HG02970 (cell line): ENCODE data around the gene MAPKAPK2.

Experiments used
- ATAC-seq: cut with Tn5 transposase; IDR thresholded peaks from one replicate; pipeline ENCODE4 v1.9.1; 2021; ENCODE audit warnings: mild to moderate bottlenecking, moderate library complexity, moderate number of reproducible peaks; ENCODE audit not compliant: unreplicated experiment, low FRiP score

Gene MAPKAPK2

DNA sequence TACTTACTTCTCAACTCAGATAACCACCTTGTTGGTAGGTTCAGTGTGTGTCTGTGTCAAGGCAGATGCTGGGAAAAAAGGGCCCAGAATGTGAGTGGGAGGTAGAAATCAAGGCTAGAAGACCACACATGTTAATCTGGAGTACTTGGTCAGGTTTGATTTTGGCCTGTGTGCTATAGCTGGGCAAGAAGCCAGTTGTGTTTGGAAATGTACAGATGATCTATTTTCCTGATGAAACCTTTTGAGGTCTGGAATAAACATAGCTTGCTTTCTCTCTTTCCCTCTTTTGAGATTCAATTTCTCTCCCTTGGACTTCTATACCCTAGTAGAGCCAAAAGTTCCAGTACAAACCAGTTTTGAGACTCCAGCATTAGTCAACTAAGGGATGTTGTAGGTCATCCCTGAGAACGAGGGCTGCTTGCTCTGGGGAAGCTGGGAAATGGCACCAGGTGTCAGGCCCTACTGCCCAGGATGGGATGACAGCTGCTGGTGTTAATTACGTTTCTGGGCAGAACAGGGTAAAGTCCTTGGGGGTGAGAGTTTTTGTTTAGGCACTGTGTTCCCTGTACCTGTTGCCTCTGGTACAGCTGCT, 15.8 kb downstream of the MAPKAPK2 start:
- no peak for ATAC-seq

DNA sequence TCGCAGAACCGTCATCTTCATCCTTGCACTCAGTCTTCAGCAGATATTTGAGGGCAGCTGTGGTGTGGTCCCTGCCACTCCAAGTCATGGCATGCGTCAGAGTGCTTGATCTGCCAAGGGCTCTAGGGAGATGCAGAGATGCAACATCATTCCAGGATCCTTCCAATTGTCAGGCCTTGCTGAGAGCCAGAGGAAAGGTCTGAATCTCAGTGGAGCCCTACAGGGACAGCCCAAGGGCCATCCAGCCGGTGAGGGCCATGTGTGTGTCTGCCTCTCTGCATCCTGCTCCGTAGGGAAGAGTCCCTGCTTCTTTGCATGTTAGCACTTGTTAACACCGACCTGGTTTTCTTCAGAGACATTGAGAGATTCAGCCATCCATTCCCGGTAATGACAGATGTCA, 17.6 kb downstream of the MAPKAPK2 start:
- no peak for ATAC-seq

DNA sequence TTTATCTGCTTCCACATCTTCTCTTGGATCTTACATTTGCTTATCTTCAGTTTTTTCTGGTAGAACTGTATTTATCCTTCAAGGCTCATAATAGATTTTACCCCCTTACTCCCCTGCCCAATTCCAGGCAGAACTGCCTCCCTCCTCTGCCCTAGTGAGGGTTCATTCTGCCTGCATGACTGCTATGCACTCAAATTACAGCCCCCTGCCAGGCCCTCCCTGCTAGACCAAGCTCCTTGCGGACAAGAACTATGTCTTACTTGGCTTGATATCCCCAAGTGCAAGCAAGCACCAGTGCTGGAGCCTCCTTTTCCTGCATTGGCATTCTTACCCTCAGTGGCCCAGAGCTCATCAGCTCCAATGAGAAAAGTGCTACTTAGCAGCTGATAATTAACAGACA, 18.1 kb downstream of the MAPKAPK2 start:
- no peak for ATAC-seq

DNA sequence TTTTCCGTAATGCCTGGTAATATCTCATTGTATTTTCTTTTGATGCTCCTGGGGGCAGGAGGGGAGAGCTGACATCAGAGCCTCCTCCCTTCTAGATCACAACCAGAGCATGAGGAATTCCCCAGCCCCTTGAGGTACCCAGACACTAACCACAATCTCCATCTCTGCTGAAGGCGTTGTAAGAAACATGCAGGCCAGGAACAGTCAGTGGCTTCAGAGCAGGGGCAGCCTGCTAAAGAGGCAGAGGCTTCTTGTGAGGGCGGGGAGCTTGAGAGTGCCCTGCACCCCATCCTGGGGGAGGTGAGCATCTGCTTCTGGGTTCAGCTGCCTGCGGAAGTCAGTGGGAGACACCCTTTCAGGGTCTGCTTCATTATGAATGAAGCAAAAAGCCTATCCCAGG, 19.0 kb downstream of the MAPKAPK2 start:
- ATAC-seq, result no peak

DNA sequence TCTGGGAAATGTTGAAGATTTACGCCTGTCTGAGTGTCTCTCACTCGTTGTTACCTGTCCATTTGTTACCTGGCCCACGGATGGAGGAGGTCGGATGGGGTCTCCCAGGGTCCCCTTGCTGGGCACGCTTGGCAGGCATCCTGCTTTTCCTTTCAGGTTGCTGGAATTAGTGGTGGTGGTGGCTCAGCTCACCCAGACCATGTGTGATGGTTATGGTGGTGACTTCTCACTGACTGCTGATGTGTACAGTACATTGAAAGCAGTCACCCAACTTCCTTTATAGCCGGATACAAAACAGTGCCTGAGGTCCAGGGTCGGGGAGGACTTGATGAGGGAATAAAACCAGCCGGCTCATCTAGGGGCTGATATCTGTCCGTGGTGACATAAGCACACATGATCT, 19.5 kb downstream of the MAPKAPK2 start:
- no peak for ATAC-seq

DNA sequence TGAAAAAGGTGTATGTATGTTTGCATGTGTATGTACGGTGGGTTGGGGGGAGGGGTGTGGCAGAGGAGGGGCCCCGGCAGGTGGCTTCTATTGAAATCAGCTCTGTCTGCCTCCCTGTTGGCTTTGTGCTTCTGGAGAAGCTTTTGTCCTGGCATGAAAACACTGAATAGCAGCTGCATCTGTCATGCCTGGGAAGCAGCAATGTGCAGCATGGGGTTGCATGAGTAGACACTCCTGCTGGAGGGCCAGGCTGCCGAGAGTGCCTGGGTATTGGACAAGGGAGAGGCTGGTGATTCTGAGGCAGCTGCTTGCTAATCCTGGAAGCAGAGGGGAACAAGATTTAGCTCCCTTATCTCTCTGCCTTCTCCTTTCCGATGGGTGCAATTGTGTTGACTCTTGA, 20.5 kb downstream of the MAPKAPK2 start:
- no peak for ATAC-seq

DNA sequence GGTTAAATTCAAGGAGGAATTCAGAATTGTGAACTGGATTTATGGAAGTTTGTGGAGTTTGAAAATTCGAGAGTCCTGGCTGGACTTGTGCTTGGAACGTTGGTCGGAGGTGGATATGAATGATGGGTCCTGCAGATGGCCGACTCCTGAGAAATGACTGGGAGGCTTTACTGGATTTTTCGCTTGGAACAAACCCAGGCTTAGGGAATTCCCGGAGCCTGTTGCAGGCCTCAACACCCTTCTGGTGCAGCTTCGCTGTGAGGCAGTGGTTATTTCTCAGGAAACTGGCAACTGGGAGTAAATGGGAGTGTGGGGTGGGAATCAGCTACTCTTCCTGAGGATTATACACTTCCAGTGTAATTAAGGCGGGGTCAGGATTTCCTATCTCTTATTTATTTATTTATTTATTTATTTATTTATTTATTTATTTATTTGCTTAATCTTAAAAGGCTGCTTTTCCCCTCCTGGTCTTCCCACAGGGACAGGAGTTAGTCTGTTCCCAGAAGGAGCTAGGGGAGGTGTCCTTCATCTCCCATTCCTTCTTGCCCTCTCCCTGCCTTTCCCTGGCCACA, 21.1 kb downstream of the MAPKAPK2 start:
- no peak for ATAC-seq

DNA sequence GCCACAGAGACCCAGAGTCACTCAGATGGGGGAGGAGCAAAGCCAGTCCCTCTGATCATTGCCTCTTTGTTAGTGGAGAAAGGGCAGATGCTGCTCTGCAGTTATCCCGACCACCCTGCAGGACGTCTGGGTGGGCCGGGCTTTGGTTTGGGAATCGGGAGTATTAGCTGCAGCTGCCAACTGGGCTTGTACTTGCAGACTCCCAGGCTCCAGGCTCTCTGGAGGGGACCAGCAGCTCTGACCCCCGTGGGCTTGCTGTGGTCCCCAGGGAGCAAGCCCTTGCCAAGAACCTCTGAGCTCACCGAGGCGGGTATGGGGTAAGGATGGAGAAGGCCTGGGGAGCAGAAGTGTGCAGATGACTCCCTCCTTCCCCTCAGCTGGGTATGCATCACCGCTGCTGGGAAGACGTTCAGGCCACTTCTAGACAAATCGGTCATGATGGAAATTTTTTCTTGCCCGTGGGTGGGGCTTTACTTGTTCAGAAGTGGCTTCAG, 21.6 kb downstream of the MAPKAPK2 start:
- no peak for ATAC-seq

DNA sequence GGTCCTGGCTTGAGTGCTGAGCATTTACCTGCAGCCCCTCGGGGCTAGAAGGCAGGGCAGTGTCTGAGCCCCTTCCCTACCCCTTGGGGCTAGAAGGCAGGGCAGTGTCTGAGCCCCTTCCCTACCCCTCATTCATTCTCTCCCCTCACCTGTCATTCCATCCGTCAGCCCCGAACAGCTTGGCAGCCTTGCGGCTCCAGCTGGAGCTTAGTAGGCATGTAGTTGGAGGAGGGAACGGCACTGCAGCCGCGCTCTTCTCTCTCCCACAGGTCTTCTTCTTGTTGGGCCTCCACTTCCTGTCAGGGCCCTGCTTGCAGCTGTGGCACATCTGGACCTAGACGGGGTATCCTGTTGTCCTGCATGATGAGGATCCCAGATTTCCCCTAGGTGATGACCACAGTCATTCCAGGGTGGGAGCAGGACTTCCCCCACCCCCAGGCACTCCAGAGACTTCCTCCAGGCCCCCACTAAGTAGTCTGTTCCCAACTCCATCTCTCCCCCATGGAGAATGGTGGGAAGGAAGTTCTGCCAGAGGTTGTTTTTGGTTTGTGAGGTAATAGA, 22.2 kb downstream of the MAPKAPK2 start:
- ATAC-seq, result no peak

DNA sequence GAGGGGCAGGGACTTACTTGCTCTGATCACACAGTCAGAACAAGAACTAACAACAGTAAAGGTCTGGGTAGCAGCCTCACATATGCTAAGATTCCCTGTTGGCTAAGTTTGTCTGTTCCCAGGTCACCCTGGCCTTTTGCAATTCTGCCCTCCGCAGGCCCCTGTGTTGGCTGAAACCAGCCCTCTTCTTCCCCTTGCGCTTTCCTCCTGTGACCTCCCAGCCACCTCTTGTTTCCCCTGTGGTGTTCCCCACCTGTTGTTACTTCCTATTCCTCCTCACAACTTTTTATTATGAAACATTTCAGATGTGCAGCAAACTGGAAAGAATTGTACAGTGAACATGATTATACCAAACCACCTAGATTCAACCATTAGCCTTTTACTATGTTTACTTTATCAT, 23.4 kb downstream of the MAPKAPK2 start:
- no peak for ATAC-seq

DNA sequence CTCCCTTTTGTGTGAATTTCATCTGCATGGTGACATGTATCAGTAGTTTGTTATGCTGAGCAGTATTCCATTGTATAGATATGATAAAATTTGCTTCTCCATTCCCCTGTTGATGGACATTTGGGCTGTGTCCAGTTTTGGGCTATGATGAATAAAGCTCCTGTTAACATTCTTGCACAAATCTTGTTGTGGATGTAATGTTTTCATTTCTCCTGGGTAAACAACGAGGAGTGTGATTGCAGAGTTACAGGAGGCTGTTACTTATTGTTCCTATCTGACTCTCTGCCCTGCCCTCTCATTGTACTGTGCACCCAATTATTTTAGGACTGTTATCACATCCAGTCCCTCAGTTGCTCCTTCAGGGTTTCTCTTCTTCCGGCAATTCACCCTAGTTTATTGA, 24.2 kb downstream of the MAPKAPK2 start:
- ATAC-seq, result no peak

DNA sequence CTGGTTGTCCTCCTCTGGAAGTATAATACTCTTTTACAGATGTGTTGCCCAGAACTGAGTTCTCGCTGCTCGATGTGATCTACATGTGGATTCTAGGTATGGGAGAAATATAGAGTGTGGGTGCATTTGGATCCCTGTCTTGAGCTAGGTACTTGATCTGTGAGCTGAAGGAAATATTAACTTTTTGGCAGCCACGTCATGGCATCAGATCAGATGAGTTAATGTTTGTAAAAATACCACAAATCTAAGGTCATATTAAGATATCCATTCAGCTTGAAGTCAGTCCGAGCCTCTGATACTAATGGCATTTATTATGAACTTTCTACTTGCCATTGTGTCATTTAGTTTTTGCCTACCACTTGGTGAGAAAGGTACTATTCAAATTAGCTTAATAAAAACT, 24.6 kb downstream of the MAPKAPK2 start:
- ATAC-seq, result no peak

DNA sequence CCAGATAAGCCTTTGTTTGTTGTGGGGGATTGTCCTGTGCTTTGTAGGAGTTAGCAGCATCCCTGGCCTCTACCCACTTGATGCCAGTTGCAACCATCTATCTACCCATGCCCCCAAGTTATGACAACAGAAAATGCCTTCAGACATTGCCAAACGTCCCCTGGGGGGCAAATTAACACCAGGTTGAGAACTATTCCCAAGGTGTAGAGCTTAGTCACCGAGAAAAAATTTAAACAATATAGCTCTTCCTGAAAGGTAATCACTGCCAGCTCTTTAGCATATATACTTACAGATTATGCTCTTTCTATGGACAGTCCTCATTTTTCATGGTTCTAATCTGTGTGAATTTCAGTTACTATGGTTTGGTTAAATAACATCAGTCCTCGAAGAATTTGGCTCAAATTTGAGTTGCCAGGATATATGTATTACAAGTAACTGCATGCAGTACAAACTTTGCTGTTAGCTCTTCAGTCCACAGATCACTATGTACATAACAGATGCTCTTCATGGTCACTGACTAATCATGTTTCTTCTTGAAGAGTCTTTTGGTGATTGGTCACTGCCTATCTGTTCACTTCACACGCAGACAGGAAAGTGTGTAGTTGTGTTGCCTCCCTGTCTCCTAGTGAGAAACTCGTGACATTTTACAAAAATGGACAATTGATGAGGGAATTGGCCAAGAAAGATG, 25.2 kb downstream of the MAPKAPK2 start:
- ATAC-seq, result no peak

DNA sequence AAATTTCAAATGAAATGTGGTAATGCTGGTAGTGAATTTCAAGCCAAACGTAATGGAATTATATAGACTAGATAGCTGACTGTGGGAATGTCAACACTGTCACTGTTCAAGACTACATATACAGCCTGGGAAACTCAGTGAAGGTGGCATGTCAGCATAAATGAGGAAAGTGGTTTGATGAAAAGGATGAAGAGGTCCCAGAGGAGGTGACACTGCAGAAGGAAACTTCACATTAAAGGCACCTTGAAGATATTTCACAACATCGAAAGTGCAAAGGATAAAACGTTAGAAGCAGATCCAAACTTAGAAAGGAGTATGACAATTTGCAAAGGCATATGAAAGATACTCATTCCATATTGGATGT, 25.7 kb downstream of the MAPKAPK2 start:
- no peak for ATAC-seq

DNA sequence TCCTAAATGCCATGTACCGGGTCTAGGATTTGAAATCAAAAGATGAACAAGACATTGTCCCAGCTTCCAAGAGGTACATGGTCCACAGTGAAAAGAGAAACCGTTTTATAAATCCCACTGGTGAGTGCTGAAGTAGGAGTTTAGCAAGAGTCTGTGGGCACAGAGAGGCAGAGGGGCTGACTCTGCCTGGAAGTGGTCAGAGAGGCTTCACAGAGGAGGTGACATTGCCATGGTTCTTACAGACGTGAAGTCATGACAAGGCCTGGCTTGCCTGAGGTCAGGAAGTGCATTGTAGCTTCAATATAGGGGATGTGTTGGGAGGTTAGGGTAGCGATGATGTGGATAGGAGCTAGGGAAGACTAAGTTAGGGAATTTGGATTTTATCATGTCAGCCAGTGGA, 28.4 kb downstream of the MAPKAPK2 start:
- ATAC-seq, result no peak

DNA sequence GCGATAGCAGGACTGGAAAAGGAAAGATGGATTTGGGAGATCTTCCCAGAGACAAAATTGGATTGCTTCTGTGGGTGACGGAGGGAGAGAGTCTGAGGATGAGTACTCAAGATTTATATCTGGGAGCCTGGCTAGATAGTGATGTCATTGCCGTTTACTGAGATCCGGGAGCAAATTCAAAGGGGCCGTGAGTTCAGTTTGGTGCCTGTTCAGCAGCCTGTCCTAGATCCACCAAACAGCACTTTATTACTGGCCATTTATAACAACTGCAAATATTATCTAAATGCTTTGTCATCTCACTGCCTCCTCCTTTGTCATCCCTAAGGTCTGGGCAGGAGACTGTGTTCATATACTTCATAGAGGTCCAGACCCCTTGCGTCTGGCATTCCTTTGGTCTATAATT, 29.2 kb downstream of the MAPKAPK2 start:
- no peak for ATAC-seq

DNA sequence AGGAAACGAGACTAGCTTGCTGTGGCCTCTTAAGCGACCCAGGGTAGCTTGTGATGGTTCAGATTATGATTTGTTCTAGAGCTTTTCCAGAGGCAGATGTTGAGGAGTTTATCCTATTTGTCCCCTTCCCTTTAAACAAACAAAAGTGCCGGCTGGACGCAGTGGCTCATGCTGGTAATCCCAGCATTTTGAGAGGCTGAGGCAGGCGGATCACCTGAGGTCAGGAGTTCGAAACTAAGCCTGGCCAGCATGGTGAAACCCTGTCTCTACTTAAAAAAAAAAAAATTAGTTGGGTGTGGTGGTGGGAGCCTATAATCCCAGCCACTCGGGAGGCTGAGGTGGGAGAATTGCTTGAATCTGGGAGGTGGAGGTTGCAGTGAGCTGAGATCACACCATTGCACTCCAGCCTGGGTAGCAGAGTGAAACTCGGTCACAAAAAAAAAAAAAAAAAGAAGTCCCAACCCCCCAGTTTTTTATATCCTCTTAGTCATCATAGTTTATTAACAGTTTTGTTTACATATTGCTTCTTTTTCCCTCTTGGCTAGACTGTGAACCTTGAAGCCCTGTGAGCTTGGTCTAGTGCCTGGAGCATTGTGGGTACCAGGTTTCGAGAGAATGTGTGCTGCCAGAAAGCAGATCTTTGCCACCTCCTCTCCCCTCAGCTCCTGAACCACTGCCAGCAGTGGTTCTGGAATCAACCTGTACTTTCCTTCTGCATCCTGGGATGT, 29.8 kb downstream of the MAPKAPK2 start:
- no peak for ATAC-seq

DNA sequence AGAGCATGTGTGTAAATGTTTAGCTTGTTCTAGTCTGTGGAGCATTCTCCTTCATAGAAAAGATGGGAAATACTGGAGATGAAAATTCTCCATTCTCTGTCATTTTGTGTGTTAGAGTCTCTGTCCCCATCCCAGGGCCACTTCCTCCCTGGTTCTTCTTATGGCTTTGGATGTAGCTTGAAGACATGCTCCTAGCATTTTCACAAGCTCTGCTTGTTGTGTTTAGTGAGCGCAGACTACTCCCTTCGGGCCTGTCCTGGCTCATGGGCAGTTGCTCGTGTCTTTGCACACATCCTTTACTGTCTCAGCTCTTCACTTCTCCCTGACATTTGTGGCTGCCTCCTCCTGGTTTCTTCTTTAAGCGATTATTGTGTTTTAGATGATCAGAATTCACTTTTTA, 30.4 kb downstream of the MAPKAPK2 start:
- ATAC-seq, result no peak

DNA sequence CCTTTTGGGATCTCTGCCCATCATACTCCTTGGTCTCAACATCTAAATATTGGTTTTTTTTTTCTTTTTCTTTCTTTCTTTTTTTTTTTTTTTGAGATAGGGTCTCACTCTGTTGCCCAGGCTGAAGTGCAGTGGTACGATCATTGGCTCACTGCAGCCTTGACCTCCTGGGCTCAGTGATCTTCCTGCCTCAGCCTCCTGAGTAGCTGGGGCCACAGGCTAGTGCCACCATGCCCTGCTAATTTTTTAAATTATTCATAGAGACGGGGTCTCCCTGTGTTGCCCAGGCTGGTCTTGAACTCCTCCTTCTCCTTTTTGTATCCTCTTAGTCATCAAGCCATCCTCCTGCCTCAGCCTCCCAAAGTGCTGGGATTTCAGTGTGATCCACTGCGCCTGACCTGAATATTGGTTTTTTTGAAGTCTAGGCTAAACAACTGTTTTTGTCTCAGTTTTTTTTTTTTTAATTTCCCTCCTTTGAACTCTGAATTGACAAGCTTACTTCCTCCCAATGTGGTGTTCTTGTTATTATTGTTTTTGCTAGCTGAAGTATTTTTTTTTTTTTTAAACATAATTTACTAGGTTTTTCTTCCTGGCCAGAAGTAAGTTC, 30.9 kb downstream of the MAPKAPK2 start:
- ATAC-seq, result no peak

DNA sequence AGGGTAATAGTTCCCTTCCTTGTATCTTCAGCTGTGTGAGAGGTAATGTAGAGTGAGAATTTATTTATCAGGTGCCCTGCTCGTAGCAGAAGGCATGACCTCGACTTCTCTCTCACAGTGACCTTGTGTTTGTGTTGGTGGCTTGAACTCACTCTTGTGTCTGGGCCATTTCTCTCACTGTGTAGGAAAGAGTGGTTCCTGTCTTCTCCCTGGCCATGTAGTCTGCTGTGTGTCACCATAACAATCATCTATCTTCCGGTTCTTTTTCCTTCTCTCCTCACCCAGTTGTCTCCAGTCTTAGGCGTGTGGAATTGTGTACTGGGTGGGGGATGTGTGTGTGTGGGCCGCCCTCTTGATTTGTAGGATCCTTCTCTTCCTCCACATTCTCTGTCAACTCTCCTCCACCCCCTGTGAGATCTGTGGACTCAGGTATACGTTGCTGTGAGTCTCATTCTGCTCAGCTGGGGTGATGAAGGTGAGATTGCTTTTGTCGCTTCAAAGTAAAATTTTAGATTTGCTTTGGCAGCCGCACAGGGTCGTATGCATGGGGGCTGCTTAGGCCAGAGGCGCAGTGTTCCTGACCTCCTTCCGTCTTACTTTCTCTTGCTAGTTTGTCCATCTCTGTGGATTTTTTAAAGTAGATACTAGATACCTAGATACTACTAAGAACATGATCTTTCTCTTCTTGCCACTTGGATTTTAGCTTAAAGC, 31.6 kb downstream of the MAPKAPK2 start:
- ATAC-seq, result no peak
